NCI-H128 (cell line): Measurements from ENCODE around the gene DEAF1.
"Not testable (repeated sequence)": the region's sequence is repeated elsewhere in the genome, so short reads cannot be mapped to it uniquely, and the experiment has no call there.

ENCODE experiments used
- DNase-seq: peaks from one replicate; lab custom pipeline; 2025; ENCODE audit not compliant: unreplicated experiment; lab: John Stamatoyannopoulos, UW

Gene DEAF1

GRCh38 chr11:653136-653535 is 41.9 kb downstream of the DEAF1 start:
- DNase-seq, result not testable (repeated sequence)

DNA sequence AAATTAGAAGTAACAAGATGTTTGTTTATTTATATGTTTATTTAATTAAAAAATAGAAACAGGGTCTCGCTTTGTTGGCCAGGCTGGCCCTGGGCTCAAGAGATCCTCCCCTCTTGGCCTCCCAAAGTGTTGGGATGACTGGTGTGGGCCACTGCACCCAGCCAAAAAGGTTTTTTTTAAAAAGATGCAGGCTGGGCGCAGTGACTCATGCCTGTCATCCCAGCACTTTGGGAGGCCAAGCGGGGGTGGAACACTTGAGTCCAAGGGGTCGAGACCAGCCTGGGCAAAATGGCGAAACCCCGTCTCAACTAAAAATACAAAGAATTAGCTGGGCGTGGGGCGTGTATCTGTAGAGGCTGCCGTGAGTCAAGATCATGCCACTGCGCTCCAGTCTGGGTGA is 44.5 kb downstream of the DEAF1 start:
- no peak for DNase-seq

DNA sequence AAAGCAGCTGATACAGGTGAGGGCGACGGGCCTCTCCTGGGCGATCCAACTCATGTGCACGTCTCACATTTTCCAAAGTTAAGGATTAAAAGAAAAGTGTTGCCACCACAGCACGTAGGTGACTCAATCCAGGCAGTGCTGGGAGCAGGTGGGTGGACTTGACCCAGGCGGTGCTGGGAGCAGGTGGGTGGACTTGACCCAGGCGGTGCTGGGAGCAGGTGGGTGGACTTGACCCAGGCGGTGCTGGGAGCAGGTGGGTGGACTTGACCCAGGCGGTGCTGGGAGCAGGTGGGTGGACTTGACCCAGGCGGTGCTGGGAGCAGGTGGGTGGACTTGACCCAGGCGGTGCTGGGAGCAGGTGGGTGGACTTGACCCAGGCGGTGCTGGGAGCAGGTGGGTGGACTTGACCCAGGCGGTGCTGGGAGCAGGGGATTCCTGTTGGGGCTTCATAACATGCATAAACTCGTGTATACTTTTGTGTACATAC is 47.3 kb downstream of the DEAF1 start:
- DNase-seq, result not testable (repeated sequence)

GRCh38 chr11:646214-646613 is 48.8 kb downstream of the DEAF1 start:
- DNase-seq, result no peak

GRCh38 chr11:645536-645935 is 49.5 kb downstream of the DEAF1 start:
- no peak for DNase-seq

- no peak for DNase-seq
Measured at GRCh38 chr11:643849-644738, 50.9 kb downstream of the DEAF1 start.

- no peak for DNase-seq
Measured at GRCh38 chr11:643366-643765, 51.7 kb downstream of the DEAF1 start.

GRCh38 chr11:641806-642370 is 53.1 kb downstream of the DEAF1 start:
- DNase-seq, result no peak

DNA sequence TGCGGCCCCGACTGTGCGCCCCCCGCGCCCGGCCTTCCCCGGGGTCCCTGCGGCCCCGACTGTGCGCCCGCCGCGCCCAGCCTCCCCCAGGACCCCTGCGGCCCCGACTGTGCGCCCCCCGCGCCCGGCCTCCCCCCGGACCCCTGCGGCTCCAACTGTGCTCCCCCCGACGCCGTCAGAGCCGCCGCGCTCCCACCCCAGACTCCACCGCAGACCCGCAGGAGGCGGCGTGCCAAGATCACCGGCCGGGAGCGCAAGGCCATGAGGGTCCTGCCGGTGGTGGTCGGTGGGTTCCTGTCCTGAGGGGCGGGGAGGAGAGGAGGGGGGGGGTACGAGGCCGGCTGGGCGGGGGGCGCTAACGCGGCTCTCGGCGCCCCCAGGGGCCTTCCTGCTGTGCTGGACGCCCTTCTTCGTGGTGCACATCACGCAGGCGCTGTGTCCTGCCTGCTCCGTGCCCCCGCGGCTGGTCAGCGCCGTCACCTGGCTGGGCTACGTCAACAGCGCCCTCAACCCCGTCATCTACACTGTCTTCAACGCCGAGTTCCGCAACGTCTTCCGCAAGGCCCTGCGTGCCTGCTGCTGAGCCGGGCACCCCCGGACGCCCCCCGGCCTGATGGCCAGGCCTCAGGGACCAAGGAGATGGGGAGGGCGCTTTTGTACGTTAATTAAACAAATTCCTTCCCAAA is 54.9 kb downstream of the DEAF1 start:
- DNase-seq, result no peak

GRCh38 chr11:639332-639955 is 55.6 kb downstream of the DEAF1 start:
- DNase-seq, result no peak

DNA sequence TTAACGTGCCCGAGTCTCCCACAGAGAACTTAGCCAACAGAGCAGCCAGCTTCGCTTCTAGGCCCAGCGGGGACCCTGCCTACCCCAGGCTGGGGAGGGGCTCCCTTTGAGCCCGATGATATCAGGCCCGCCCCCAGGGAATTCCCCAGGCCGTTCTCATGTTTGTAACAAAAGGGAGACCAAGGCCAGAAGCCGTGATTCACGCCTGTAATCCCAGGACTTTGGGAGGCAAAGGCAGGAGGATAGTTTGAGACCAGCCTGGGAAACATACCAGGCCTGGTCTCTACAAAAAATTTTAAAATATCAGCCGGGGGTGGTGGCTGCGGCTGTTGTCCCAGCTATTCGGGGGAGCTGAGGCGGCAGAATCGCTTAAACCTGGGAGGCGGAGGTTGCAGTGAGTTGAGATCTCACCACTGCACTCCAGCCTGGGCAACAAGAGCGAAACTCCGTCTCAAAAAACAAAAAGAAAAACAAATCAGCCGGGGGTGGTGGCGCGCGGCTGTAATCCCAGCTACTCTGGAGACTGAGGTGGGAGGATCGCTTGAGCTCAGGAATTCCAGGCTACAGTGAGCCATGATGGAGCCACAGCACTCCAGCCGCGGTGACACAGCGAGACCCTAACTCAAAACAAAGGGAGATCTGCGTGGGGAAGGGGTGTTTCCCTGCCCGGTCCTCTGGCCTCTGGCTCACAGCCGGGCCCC is 56.2 kb downstream of the DEAF1 start:
- DNase-seq, result no peak

- no peak for DNase-seq
Measured at GRCh38 chr11:637593-638521, 57.2 kb downstream of the DEAF1 start.

DNA sequence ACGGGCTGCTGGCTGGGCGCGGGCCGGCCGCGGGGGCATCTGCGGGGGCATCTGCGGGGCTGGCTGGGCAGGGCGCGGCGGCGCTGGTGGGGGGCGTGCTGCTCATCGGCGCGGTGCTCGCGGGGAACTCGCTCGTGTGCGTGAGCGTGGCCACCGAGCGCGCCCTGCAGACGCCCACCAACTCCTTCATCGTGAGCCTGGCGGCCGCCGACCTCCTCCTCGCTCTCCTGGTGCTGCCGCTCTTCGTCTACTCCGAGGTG is 57.8 kb downstream of the DEAF1 start:
- DNase-seq, result no peak

GRCh38 chr11:636511-637332 is 58.3 kb downstream of the DEAF1 start, which contains the start of gene DRD4:
TSS of gene DRD4 (plus strand) at chr11:637269. CDS start at chr11:637305, 36 bp downstream.
- DNase-seq, result no peak

GRCh38 chr11:635945-636510 is 59.0 kb downstream of the DEAF1 start:
- DNase-seq, result no peak

DNA sequence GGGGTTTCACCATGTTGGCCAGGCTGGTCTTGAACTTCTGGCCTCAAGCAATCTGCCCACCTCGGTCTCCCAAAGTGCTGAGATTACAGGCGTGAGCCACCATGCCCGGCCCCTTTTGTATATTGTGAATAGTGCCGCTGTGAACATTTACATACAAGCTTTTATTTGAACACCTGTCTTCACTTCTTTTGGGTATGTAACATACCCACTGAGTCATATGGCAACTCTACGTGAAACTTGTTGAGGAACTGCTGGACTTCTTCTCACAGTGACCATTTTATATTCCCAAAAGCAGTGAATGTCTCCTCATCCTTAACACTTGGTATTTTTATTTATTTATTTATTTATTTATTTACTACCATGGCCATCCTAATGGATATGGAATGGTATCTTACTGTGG is 64.2 kb downstream of the DEAF1 start:
- no peak for DNase-seq

- no peak for DNase-seq
Measured at GRCh38 chr11:629237-629583, 65.8 kb downstream of the DEAF1 start.

- DNase-seq, result no peak
Measured at GRCh38 chr11:628056-628455, 67.0 kb downstream of the DEAF1 start.

- no peak for DNase-seq
Measured at GRCh38 chr11:627308-627576, 67.8 kb downstream of the DEAF1 start.
